OCI-LY1 (cell line): ENCODE measurements around the gene PLCE1.

Source experiments
- H2AFZ ChIP-seq: fragments of 200-600 bp; sonication (generic), shearing (Covaris generic); 2 replicates; pipeline ENCODE4 v1.6.0; 2014; ENCODE audit warnings: antibody characterized with exemption, mild to moderate bottlenecking, low read length
- H3F3A ChIP-seq: fragments of 200-600 bp; sonication (generic), shearing (Covaris generic); 2 replicates; pipeline ENCODE4 v1.6.0; 2014; ENCODE audit warnings: mild to moderate bottlenecking, antibody characterized with exemption, low read length, moderate library complexity; ENCODE audit not compliant: insufficient read depth
- H3K27ac ChIP-seq: fragments of 200-600 bp; sonication (generic); 2 replicates; pipeline ENCODE4 v1.5.1; 2014; ENCODE audit warnings: low read length, mixed run types, mild to moderate bottlenecking, low read depth; ENCODE audit not compliant: poor library complexity, severe bottlenecking
- H3K27me3 ChIP-seq: fragments of 200-600 bp; sonication (generic); 2 replicates; pipeline ENCODE4 v1.6.0; 2014; ENCODE audit warnings: antibody characterized with exemption, mild to moderate bottlenecking, low read length, moderate library complexity; ENCODE audit not compliant: insufficient read depth
- H3K36me3 ChIP-seq: fragments of 200-600 bp; sonication (generic); 2 replicates; pipeline ENCODE4 v1.6.1; 2014; ENCODE audit warnings: mild to moderate bottlenecking, antibody characterized with exemption, low read length, moderate library complexity, mixed read lengths; ENCODE audit not compliant: insufficient read depth
- H3K4me1 ChIP-seq: fragments of 200-600 bp; sonication (generic); 2 replicates; pipeline ENCODE4 v1.5.1; 2014; ENCODE audit warnings: mild to moderate bottlenecking, low read length, moderate library complexity; ENCODE audit not compliant: insufficient read depth, severe bottlenecking
- H3K4me2 ChIP-seq: fragments of 200-600 bp; sonication (generic), shearing (Covaris generic); 2 replicates; pipeline ENCODE4 v1.6.1; 2014; ENCODE audit warnings: low read length
- H3K4me3 ChIP-seq: fragments of 200-600 bp; sonication (generic); 2 replicates; pipeline ENCODE4 v1.5.1; 2014; ENCODE audit warnings: low read length, low read depth, mild to moderate bottlenecking, mixed read lengths; ENCODE audit not compliant: poor library complexity, severe bottlenecking
- H3K79me2 ChIP-seq: fragments of 200-600 bp; shearing (Covaris generic); 2 replicates; pipeline ENCODE4 v1.6.1; 2016; ENCODE audit warnings: mixed run types, low read length, mixed read lengths; ENCODE audit not compliant: insufficient read depth
- H3K9ac ChIP-seq: fragments of 200-600 bp; sonication (generic), shearing (Covaris generic); 2 replicates; pipeline ENCODE4 v1.6.1; 2014; ENCODE audit warnings: mild to moderate bottlenecking, low read length, mixed read lengths
- H3K9me2 ChIP-seq: fragments of 200-600 bp; sonication (generic), shearing (Covaris generic); 2 replicates; pipeline ENCODE4 v1.6.1; 2014; ENCODE audit warnings: low read depth, mild to moderate bottlenecking, low read length, mixed read lengths
- H3K9me3 ChIP-seq: fragments of 200-600 bp; shearing (Covaris generic); 2 replicates; pipeline ENCODE4 v1.6.1; 2014; ENCODE audit warnings: low read length, mixed read lengths
- H4K20me1 ChIP-seq: fragments of 200-600 bp; sonication (generic), shearing (Covaris generic); 2 replicates; pipeline ENCODE4 v1.6.0; 2016; ENCODE audit warnings: mild to moderate bottlenecking, low read length; ENCODE audit not compliant: insufficient read depth
- EZH2 ChIP-seq: fragments of 200-600 bp; sonication (generic), shearing (Covaris generic); IDR thresholded peaks from 2 replicates; pipeline ENCODE4 v1.8.0; 2017; ENCODE audit warnings: borderline replicate concordance, mixed run types, mild to moderate bottlenecking, antibody characterized with exemption, low read length, moderate library complexity, mixed read lengths
- TF ChIP-seq, protein P1 (sequence below): fragments of 200-600 bp; sonication (generic), shearing (Covaris generic); IDR thresholded peaks from 2 replicates; pipeline ENCODE4 v1.5.1; 2017; ENCODE audit warnings: mild to moderate bottlenecking, antibody characterized with exemption, low read length, moderate library complexity, mixed read lengths

The PLCE1 gene

DNA sequence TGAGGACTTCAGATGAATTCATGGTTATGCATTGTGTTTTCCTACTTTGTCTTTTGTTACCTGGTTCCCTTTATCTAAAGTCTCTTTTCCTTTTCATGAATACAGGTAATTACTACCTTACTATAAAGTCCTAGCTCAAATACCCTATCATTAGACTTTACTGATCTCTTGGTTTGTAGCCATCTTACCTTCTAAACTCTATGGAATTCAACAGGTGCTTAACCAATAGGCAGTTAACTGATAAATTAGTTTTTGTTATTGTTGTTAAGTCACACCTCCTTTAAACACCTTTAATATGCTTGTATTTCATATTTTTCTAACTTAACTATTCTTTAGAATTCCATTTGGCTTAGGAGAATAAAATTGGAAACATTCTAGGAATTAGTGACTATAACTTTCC, 30.7 kb downstream of the PLCE1 start:
- Histone ChIP-seq H3K79me2 (no peaks in the 10 kb centered on the region), H3K9me2 (no peaks in the 10 kb centered on the region), H3K4me3 (no peak overlapping the region), H3K4me2 (no peak overlapping the region), H3K36me3 (no peaks in the 10 kb centered on the region), H3K27ac (no peak overlapping the region), H3K27me3 (no peaks in the 10 kb centered on the region), H2AFZ (no peak overlapping the region), H3K4me1 (no peaks in the 10 kb centered on the region), H4K20me1 (no peaks in the 10 kb centered on the region), H3K9ac (no peak overlapping the region), H3K9me3 (no peaks in the 10 kb centered on the region), H3F3A (no peaks in the 10 kb centered on the region)
- TF ChIP-seq, protein P1, sequence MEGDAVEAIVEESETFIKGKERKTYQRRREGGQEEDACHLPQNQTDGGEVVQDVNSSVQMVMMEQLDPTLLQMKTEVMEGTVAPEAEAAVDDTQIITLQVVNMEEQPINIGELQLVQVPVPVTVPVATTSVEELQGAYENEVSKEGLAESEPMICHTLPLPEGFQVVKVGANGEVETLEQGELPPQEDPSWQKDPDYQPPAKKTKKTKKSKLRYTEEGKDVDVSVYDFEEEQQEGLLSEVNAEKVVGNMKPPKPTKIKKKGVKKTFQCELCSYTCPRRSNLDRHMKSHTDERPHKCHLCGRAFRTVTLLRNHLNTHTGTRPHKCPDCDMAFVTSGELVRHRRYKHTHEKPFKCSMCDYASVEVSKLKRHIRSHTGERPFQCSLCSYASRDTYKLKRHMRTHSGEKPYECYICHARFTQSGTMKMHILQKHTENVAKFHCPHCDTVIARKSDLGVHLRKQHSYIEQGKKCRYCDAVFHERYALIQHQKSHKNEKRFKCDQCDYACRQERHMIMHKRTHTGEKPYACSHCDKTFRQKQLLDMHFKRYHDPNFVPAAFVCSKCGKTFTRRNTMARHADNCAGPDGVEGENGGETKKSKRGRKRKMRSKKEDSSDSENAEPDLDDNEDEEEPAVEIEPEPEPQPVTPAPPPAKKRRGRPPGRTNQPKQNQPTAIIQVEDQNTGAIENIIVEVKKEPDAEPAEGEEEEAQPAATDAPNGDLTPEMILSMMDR: no peak
- no peak for TF ChIP-seq EZH2

DNA sequence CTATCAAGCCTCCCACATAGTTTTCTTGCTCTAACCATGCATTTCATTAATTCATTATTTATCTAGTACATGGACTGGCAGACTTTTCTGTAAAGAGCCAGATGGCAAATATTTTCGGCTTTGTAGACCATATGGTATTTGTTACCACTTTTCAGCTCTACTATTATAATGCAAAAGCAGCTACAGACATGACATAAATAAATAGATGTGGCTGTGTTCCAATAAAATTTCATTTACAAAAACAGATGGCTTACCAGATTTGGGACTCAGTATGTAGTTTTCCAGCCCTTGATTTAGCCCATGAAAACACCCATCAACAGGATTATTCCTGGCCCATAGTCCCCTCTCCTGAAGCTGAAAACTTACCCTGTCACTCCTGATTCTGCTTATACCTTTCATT, 32.1 kb downstream of the PLCE1 start:
- Histone ChIP-seq H3K4me2 (no peak overlapping the region), H3K4me1 (no peaks in the 10 kb centered on the region), H3K4me3 (no peak overlapping the region), H3K27me3 (no peaks in the 10 kb centered on the region), H3K36me3 (no peaks in the 10 kb centered on the region), H3K27ac (no peak overlapping the region), H3K9ac (no peak overlapping the region), H3K79me2 (no peaks in the 10 kb centered on the region), H3K9me3 (no peaks in the 10 kb centered on the region), H4K20me1 (no peaks in the 10 kb centered on the region), H3K9me2 (no peaks in the 10 kb centered on the region), H3F3A (no peaks in the 10 kb centered on the region), H2AFZ (no peak overlapping the region)
- TF ChIP-seq, protein P1: no peak

DNA sequence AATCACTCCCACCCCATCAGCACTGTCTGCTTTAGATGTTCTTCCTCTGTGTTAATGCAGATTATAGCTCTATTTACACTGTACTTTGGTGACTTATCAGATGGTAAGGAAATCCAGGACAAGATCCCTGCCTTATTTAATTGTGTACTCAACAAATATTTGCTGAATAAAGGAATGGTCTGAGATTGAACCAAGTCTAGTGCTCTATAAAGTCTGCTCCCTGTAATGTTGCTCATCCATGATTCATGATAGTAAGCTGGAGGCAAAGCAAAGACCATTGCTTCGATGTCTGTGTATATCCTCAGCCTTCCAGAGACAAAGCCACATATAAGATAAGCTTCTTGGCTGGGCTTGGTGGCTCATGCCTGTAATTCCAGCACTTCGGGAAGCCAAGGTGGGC, 33.5 kb downstream of the PLCE1 start:
- no peak overlapping the region for H3K4me2 ChIP-seq

More for the DNA sequence above, 33.5 kb downstream of the PLCE1 start:
- Histone ChIP-seq H3K9ac (no peak overlapping the region), H3K4me3 (no peak overlapping the region), H4K20me1 (no peaks in the 10 kb centered on the region), H3K36me3 (no peaks in the 10 kb centered on the region), H3K9me2 (no peaks in the 10 kb centered on the region), H3K4me1 (no peaks in the 10 kb centered on the region), H3F3A (no peaks in the 10 kb centered on the region), H3K79me2 (no peaks in the 10 kb centered on the region), H3K9me3 (no peaks in the 10 kb centered on the region), H2AFZ (no peak overlapping the region), H3K27me3 (no peaks in the 10 kb centered on the region), H3K27ac (no peak overlapping the region)
- TF ChIP-seq, protein P1: no peak
- TF ChIP-seq EZH2: no peak
